ENCODE results near the gene COL19A1. TPM values are rescaled to one million over a fixed set of nuclear protein-coding genes. Genes with fewer than 3 reads are reported as not detected.

The COL19A1 gene
- total RNA-seq, 1 experiment from 2014 or later, result not detected

GRCh38 chr6:69881322-69882151, 15.2 kb downstream of the COL19A1 start:
- H3K4me3 ChIP-seq, result no peak overlapping the region
- POLR2A ChIA-PET (ENCODE audit: unreplicated experiment), result no interaction called here
- DNase-seq, result no peak
- H3K9me2 ChIP-seq (ENCODE audit: insufficient read depth), result no peaks in the 10 kb centered on the region
- H3K79me2 ChIP-seq (ENCODE audit: low read depth), result no peaks in the 10 kb centered on the region
- H3F3A ChIP-seq (ENCODE audit: insufficient read depth, low read depth), result no peaks in the 10 kb centered on the region
- no peak overlapping the region for H3K27ac ChIP-seq
- H4K20me1 ChIP-seq (ENCODE audit: insufficient read depth), result no peaks in the 10 kb centered on the region
- no peaks in the 10 kb centered on the region for H3K36me3 ChIP-seq (ENCODE audit: low read depth)
- no TSS peak for BruUV-seq (replicated peaks)
- H2AFZ ChIP-seq, result no peak overlapping the region
- no peak overlapping the region for H3K4me2 ChIP-seq
- CTCF ChIA-PET, result no interaction called here
- H3K27me3 ChIP-seq (ENCODE audit: insufficient read depth, low read depth), result no peaks in the 10 kb centered on the region
- H3K4me1 ChIP-seq (replicated peaks; ENCODE audit: insufficient read depth), result no peaks in the 10 kb centered on the region
- no peaks in the 10 kb centered on the region for H3K9me3 ChIP-seq (ENCODE audit: insufficient read depth, low read depth)
- TF ChIP-seq CTCF (conservative IDR thresholded peaks at IDR 0.05) (no peak), EZH2 (IDR thresholded peaks at IDR 0.05; ENCODE audit: low read depth) (no peak)
- intact Hi-C loops (cut with micrococcal nuclease; ENCODE audit: unreplicated experiment), result no loop called here

GRCh38 chr6:69883551-69883950, 17.2 kb downstream of the COL19A1 start:
- H3K36me3 ChIP-seq (ENCODE audit: low read depth), result no peaks in the 10 kb centered on the region
- H3K9me2 ChIP-seq (ENCODE audit: insufficient read depth), result no peaks in the 10 kb centered on the region
- no TSS peak for BruUV-seq (replicated peaks)
- no peak for DNase-seq
- no peak overlapping the region for H3K27ac ChIP-seq
- no peak overlapping the region for H3K4me2 ChIP-seq
- H4K20me1 ChIP-seq (ENCODE audit: insufficient read depth), result no peaks in the 10 kb centered on the region
- intact Hi-C loops (cut with micrococcal nuclease; ENCODE audit: unreplicated experiment), result no loop called here
- no peaks in the 10 kb centered on the region for H3K27me3 ChIP-seq (ENCODE audit: insufficient read depth, low read depth)
- no peaks in the 10 kb centered on the region for H3K79me2 ChIP-seq (ENCODE audit: low read depth)
- no peaks in the 10 kb centered on the region for H3F3A ChIP-seq (ENCODE audit: insufficient read depth, low read depth)
- no peak overlapping the region for H3K4me3 ChIP-seq
- CTCF ChIA-PET, result no interaction called here
- no peaks in the 10 kb centered on the region for H3K9me3 ChIP-seq (ENCODE audit: insufficient read depth, low read depth)
- H2AFZ ChIP-seq, result no peak overlapping the region
- no peaks in the 10 kb centered on the region for H3K4me1 ChIP-seq (replicated peaks; ENCODE audit: insufficient read depth)
- no peak for TF ChIP-seq EZH2 (IDR thresholded peaks at IDR 0.05; ENCODE audit: low read depth)
- TF ChIP-seq CTCF (conservative IDR thresholded peaks at IDR 0.05), result no peak
- POLR2A ChIA-PET (ENCODE audit: unreplicated experiment), result no interaction called here

- H3K4me2 ChIP-seq, result no peak overlapping the region
- H2AFZ ChIP-seq, result no peak overlapping the region
- H3K9me2 ChIP-seq (ENCODE audit: insufficient read depth), result no peaks in the 10 kb centered on the region
- no peak for DNase-seq
- no peak overlapping the region for H3K4me3 ChIP-seq
- BruUV-seq (replicated peaks), result no TSS peak
- H3K27me3 ChIP-seq (ENCODE audit: insufficient read depth, low read depth), result no peaks in the 10 kb centered on the region
- no peak overlapping the region for H3K27ac ChIP-seq
- no peaks in the 10 kb centered on the region; the same call in 1 of the 2 replicates for H3K9me3 ChIP-seq (ENCODE audit: insufficient read depth, low read depth)
- H3K4me1 ChIP-seq (replicated peaks; ENCODE audit: insufficient read depth), result no peaks in the 10 kb centered on the region
- ChIA-PET CTCF (no interaction called here), POLR2A (ENCODE audit: unreplicated experiment) (no interaction called here)
- H3K79me2 ChIP-seq (ENCODE audit: low read depth), result no peaks in the 10 kb centered on the region
- no peaks in the 10 kb centered on the region for H4K20me1 ChIP-seq (ENCODE audit: insufficient read depth)
- H3F3A ChIP-seq (ENCODE audit: insufficient read depth, low read depth), result no peaks in the 10 kb centered on the region
- intact Hi-C loops (cut with micrococcal nuclease; ENCODE audit: unreplicated experiment), result no loop called here
- TF ChIP-seq EZH2 (IDR thresholded peaks at IDR 0.05; ENCODE audit: low read depth), result no peak
- no peak for TF ChIP-seq CTCF (conservative IDR thresholded peaks at IDR 0.05)
- H3K36me3 ChIP-seq (ENCODE audit: low read depth), result no peaks in the 10 kb centered on the region
Observed at GRCh38 chr6:69884231-69884630, 17.9 kb downstream of the COL19A1 start.

Data from PC-9 (cell line).